HEK293T (cell line): ENCODE data around the gene ZFP62.
"Not testable (repeated sequence)": the region's sequence is repeated elsewhere in the genome, so short reads cannot be mapped to it uniquely, and the experiment has no call there.

Experiments used
- ARNT ChIP-seq: fragments of 450-650 bp; IDR thresholded peaks from 2 replicates; pipeline ENCODE4 v1.6.1; 2017; ENCODE audit warnings: mild to moderate bottlenecking
- FOXK2 ChIP-seq: fragments of 450-650 bp; IDR thresholded peaks from 2 replicates; pipeline ENCODE4 v1.6.1; 2016; ENCODE audit warnings: mild to moderate bottlenecking
- FOXM1 ChIP-seq: fragments of 450-650 bp; IDR thresholded peaks from 2 replicates; pipeline ENCODE4 v1.6.1; 2017; ENCODE audit warnings: mild to moderate bottlenecking, borderline replicate concordance
- HDGF ChIP-seq: fragments of 450-650 bp; IDR thresholded peaks from 2 replicates; pipeline ENCODE4 v1.6.1; 2017; ENCODE audit warnings: antibody characterized with exemption, borderline replicate concordance
- L3MBTL2 ChIP-seq: fragments of 450-650 bp; conservative IDR thresholded peaks from 2 replicates; pipeline ENCODE4 v1.6.1; 2016; ENCODE audit warnings: mild to moderate bottlenecking
- NFRKB ChIP-seq: fragments of 450-650 bp; IDR thresholded peaks from 2 replicates; pipeline ENCODE4 v1.6.1; 2016; ENCODE audit warnings: mild to moderate bottlenecking, moderate library complexity
- PKNOX1 ChIP-seq: fragments of 450-650 bp; IDR thresholded peaks from 2 replicates; pipeline ENCODE4 v1.6.1; 2016
- SP1 ChIP-seq: fragments of 450-650 bp; IDR thresholded peaks from 2 replicates; pipeline ENCODE4 v1.6.1; 2017
- SUZ12 ChIP-seq: fragments of 450-650 bp; IDR thresholded peaks from 2 replicates; pipeline ENCODE4 v1.6.1; 2016; ENCODE audit warnings: mild to moderate bottlenecking
- ZNF384 ChIP-seq: fragments of 450-650 bp; IDR thresholded peaks from 2 replicates; pipeline ENCODE4 v1.6.1; 2016

- not testable (repeated sequence) for TF ChIP-seq PKNOX1, L3MBTL2, ZNF384, HDGF, ARNT, FOXK2, SUZ12, FOXM1, NFRKB, SP1
Observed at GRCh38 chr5:180885845-180886529, 24.9 kb upstream of the ZFP62 start.
